Measurements from ENCODE around the gene CALR3.
"Not testable (repeated sequence)": the region's sequence is repeated elsewhere in the genome, so short reads cannot be mapped to it uniquely, and the experiment has no call there.

The CALR3 gene

DNA sequence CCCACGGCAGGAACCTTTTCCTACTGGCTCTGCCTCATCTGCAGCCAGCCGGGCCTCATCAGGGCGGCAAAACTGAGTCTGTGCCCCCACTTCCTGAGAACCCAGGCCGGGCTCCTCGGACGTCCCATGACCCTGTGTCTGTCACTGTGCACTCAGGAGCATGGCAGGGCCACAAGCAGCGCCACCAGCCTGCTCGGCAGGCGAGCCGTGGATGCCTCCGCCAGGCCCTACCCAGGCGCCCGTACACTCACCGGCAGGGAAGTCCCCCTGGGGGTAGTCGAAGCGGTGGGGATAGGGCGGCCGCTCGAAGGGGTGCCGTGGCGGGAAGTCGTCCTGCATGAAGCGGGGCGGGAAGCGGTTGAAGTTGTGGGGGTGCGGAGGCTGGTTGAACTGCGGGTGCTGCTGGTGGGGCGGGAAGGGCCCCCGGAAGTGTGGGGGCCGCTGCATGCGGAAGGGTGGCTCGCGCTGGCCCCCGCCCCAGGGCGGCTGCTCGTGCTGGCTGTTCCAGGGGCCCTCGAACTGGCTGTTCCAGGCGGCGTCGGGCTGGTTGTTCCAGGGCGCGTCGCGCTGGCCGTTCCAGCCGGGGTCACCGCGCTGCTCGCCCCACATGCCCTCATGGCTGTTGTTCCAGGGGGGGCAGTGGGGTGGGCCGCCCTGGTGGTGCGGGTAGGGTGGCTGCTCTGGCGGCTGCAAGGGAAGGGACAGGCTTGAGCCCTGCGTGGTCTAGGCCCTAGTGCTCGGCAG, 29.2 kb upstream of the CALR3 start:
- no peak for DNase-seq

- DNase-seq = no peak
These were observed 26.8 kb upstream of the CALR3 start for GRCh38 chr19:16522559-16523377.

GRCh38 chr19:16521715-16522289, 25.8 kb upstream of the CALR3 start:
- DNase-seq = no peak

- DNase-seq = no peak
These were observed 25.1 kb upstream of the CALR3 start for GRCh38 chr19:16520986-16521624.

- no peak for DNase-seq
These were observed 24.4 kb upstream of the CALR3 start for GRCh38 chr19:16520074-16520973.

DNA sequence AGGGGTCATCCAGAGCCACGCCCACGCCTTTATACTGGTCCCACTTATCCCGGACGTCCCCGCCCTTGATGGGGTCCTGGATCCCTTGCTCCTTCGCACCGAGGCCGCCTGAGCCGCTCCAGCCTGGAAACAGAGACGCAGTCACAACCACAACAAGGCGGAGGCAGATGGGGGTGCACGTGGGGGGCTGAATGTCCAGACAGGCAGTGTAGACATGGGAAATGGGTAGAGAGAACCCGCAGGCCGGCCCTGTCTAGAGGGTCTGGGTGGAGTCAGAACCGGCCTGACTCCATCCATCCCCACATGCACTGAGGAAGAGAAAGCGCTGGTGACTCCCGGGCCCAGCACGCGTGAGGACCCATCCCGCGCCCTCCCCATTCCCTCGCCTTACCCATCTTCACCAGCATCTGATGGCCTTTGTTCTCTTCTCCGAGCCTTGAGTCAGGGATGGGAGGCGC, 23.3 kb upstream of the CALR3 start:
- no peak for DNase-seq

DNA sequence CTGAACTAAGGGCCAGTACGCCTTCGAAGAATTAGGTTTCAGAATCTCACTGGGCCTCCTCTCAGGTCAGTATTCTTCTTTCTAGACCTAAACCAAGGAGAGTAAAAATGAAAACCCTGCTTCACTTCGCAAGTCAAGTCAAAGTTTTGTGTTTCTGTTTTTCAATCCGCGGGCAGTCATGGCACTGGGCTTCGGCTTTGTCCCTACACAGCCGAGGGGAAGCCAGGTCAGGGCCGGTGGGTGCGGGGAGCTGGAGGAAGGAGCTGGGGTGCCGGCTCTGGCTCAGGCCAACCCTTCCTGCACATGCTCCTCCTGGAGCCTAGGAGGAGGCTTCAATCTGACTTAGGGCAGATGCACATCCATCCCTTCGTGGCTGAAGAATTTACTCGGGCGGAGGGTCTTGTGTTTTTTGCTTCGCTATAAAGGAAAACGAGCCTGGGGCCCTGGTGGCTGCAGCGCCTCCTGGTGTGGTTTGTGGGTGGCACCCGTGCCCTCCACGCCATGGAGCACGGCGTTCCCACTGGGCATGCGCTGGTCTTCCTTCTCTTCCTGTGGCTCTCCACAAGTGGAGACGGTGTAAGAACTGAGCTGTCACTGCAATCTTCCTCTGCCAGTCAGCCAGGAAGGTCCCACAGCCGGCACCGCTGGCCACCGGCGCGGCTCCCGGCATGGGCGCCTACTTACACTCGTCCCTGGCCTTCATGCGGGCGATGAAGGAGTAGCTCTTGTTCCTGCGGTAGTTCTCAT, 22.7 kb upstream of the CALR3 start:
- DNase-seq = no peak

DNA sequence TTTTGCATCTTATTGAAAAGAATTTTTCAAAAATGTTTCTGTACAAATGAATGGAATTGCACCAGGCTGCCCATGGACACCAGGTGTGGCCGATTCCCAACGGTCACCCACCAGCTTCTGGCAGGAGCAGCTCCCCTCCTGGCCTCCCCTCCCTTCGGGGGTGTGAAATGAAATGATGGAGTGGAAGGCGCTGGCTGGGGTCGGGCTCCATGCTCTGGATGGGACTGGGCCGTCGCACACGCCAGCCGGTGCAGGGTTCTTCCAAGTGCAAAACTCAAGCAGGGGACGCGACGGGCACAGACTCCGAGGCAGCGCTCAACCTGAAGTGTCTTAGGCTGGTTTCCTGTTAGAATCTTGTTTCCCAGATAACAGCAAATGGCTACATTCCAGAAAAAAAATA, 22.1 kb upstream of the CALR3 start:
- no peak for DNase-seq

DNA sequence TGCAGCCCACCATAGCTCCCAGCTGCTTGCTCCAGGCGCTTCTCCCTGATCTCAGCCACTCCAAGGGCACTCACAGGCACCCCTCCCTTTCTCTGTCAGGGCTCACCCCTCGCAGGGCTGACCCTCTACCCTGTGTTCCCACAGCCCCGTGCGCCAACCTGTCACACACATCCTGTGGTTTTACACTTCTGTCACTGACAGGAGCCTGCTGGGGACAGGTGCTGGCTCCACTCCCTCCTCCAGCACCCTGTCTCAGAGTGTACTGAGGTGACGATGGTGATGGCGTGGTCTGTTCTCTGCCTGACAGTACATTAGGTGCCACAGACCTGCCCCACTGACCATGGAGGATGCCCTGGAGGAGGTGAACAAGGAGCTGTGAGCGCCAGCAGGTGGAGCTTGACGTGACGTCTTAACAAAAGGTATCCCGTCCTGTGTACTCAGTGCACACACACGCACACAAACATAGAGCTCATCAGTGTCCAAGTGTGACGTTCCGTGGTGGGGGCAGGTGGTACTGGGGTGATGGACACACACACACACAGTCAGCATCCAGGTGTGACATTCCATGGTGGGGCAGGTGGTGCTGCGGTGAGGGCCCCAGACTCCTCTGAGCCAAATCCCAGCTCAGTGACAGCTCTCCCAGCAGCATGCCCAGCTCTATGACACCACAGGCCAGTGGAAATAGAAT, 21.1 kb upstream of the CALR3 start:
- DNase-seq = no peak

DNA sequence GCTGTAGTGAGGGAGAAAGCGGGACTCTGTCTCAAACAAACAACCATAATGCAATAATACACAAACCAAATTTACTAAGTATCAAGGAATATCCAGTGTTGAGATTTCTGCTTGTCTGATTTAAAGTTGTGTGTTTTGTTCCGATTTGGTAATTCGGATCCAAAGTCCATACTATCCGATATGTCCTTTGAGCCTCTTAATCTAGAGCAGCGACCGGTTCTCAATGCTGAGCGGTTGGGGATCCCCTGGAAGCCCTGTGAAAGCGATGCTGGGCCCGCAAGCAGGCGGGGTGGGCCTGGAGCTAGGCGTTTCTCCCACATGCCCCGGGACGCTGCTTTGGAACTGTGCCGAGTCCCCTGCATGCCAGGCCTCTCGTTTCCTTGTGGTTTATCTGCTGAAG, 20.4 kb upstream of the CALR3 start:
- DNase-seq = no peak

- no peak for DNase-seq
These were observed 18.5 kb upstream of the CALR3 start for GRCh38 chr19:16514383-16515019.

DNA sequence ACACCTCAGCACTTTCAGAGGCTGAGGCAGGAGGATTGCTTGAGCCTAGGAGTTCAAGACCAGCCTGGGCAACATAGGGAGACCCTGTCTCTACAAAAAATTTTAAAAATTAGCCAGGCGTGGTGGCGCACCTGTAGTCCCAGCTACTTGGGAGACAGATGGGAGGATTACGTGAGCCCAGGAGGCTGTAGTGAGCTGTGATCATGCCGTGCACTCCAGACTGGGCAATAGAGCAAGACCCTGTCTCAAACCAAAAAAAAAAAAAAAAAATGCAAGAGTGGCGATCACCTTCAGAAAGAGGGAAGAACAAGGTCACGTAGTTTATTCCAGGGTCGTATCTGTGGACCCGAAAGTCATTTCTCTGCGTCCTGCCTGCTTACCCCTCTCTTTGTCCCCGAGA, 16.6 kb upstream of the CALR3 start:
- DNase-seq = not testable (repeated sequence)

GRCh38 chr19:16509141-16510061, 13.4 kb upstream of the CALR3 start:
- DNase-seq = peak in 57 of 58 donors; percentile 12 to 89 (median 67)

DNA sequence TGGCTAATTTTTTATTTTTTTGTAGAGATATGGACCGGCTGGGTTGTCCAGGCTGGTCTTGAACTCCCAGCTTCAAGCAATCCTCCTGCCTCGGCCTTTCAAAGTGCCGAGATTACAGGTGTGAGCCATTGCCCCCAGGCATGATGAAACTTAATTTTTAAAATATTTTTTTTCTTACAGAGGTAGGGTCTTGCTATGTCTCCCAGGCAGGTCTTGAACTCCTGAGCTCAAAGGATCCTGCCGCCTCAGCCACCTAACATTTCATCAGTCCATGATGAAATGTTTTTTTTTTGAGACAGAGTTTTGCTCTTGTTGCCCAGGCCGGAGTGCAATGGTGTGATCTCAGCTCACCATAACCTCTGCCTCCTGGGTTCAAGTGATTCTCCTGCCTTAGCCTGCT, 12.6 kb upstream of the CALR3 start:
- no peak for DNase-seq

DNA sequence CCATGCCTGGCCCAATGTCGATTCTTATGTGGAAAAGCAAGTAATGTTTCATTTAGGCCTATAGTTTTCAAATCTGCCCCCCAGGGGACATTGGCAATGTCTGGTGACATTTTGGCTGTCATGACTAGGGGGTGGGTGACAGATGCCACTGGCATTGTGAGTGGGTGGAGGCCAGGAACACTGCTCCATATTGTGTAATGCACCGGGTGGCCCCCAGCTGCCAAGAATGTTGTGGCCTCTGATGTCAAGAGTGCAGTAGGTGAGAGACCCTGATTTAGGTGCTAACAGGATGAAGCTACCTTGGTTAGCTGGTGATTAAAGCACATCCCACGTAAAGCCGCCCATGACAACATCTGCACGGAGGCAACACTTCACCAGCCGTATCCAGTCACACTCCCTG, 11.0 kb upstream of the CALR3 start:
- no peak for DNase-seq

DNA sequence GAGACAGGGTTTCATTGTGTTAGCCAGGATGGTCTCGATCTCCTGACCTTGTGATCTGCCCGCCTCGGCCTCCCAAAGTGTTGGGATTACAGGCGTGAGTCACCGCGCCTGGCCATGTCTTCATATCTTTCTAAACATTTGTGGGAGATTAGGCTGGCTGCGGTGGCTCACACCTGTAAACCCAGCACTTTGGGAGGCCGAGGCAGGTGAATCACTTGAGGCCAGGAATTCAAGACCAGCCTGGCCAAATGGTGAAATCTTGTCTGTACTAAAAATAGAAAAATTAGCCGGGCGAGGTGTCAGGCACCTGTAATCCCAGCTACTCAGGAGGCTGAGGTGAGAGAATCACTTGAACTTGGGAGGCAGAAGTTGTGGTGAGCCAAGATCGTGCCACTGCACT, 10.2 kb upstream of the CALR3 start:
- DNase-seq = not testable (repeated sequence)

GRCh38 chr19:16504271-16504670, 8.3 kb upstream of the CALR3 start:
- DNase-seq = no peak

DNA sequence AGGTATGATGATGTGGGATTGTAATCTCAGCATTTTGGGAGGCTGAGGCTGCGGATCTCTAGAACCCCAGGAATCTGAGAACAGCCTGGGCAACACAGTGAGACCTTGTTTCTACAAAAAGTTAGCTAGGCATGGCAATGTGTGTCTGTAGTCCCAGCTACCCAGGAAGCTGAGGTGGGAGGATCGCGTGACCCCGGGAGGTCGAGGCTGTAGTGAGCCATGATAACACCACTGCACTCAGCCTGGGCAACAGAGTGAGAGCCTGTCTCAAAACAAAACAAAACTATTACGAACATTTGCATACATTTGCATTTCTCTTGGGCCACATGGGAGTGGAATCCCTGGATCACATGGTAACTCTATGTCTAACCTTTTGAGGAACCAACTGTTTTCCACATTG, 1.9 kb upstream of the CALR3 start:
- no peak for DNase-seq

Measured in anterior cingulate cortex (tissue), 58 donors.